Panc1 (cell line): ENCODE measurements around the gene BYSL. TPM values are rescaled to one million over a fixed set of nuclear protein-coding genes. Genes with fewer than 3 reads are reported as not detected.

ENCODE experiments used
- ATAC-seq: fragments of 200-7000 bp; cut with Tn5 transposase; 2 replicates; pipeline ENCODE4 v1.9.1; 2020; ENCODE audit warnings: mild to moderate bottlenecking, moderate library complexity
- BruUV-seq: library from RNA; stranded (reverse); fragments of 400-500 nt; replicated peaks from 2 replicates; lab custom pipeline; 2021; lab: Mats Ljungman, UMichigan
- CTCF ChIA-PET: fragments of 300-600 bp; sonication (Branson Sonifier 250); formaldehyde crosslinking; loops from one replicate; lab custom pipeline; 2022; ENCODE audit warnings: antibody characterized with exemption; lab: Charles Lee
- POLR2A ChIA-PET: fragments of 300-600 bp; sonication (Branson Sonifier 250); formaldehyde crosslinking; loops from one replicate; lab custom pipeline; 2022; ENCODE audit warnings: antibody characterized with exemption; lab: Charles Lee
- DNase-seq: peaks from one replicate; pipeline ENCODE4 v3.0.0-alpha.2; 2010; ENCODE audit warnings: low read depth, low spot score
- H3K27ac ChIP-seq: 2 replicates; pipeline ENCODE4 v1.5.1; 2011; ENCODE audit warnings: mild to moderate bottlenecking, low read length, inconsistent platforms
- H3K27me3 ChIP-seq: fragments of 200-500 bp; sonication (Bioruptor generic); 2 replicates; pipeline ENCODE4 v1.6.0; 2014; ENCODE audit warnings: low read length, inconsistent platforms; ENCODE audit not compliant: control insufficient read depth, insufficient read depth
- H3K36me3 ChIP-seq: fragments of 200-500 bp; sonication (Bioruptor generic); 2 replicates; pipeline ENCODE4 v1.5.1; 2014; ENCODE audit warnings: inconsistent platforms, mild to moderate bottlenecking, low read length, moderate library complexity; ENCODE audit not compliant: control insufficient read depth, insufficient read depth
- H3K4me1 ChIP-seq: 2 replicates; pipeline ENCODE4 v1.5.1; 2011; ENCODE audit warnings: inconsistent platforms, mild to moderate bottlenecking, low read length, moderate library complexity; ENCODE audit not compliant: control insufficient read depth, insufficient read depth
- H3K4me3 ChIP-seq, 2 experiments: 2 replicates each; pipeline ENCODE4 v1.5.1; 2011 to 2012; ENCODE audit warnings: low read depth in 2 of 2, low read length in 2 of 2, mild to moderate bottlenecking in 2 of 2, inconsistent platforms in 1 of 2, moderate library complexity in 1 of 2
- H3K9me3 ChIP-seq: fragments of 200-500 bp; sonication (Bioruptor generic); 2 replicates; pipeline ENCODE4 v1.5.1; 2014; ENCODE audit warnings: low read depth, mild to moderate bottlenecking, inconsistent platforms, low read length, moderate library complexity; ENCODE audit not compliant: control insufficient read depth, insufficient read depth
- POLR2AphosphoS5 ChIP-seq: IDR thresholded peaks from 2 replicates; pipeline ENCODE4 v1.6.1; 2012; ENCODE audit warnings: mild to moderate bottlenecking, low read depth, low read length, moderate library complexity
- SIN3A ChIP-seq: IDR thresholded peaks from 2 replicates; pipeline ENCODE4 v1.6.1; 2012; ENCODE audit warnings: low read depth, mild to moderate bottlenecking, low read length, moderate library complexity, borderline replicate concordance; ENCODE audit not compliant: insufficient read depth
- TCF7L2 ChIP-seq: IDR thresholded peaks from 2 replicates; pipeline ENCODE4 v1.6.1; 2011; ENCODE audit warnings: mild to moderate bottlenecking, low read depth, low read length, inconsistent platforms
- in situ Hi-C: cut with HindIII; loops from 2 replicates; pipeline ENCODE4 v1.10.0; 2016; ENCODE audit warnings: low sequenced_read_pairs, low pct_unique_long_range_greater_than_20kb
- intact Hi-C: fragments of 100-400 bp; cut with micrococcal nuclease; formaldehyde crosslinking; loops from one replicate; pipeline ENCODE4 v1.10.0; 2022; ENCODE audit not compliant: unreplicated experiment
- total RNA-seq: library from RNA; stranded (reverse); gene quantifications from one replicate; pipeline ENCODE4 v1.2.1, GENCODE V29; 2021; ENCODE audit not compliant: unreplicated experiment
- TF ChIP-seq, protein P1 (sequence below): fragments of 450-650 bp; IDR thresholded peaks from 2 replicates; pipeline ENCODE4 v1.5.1; 2017; ENCODE audit warnings: mild to moderate bottlenecking
- TF ChIP-seq, protein P2 (sequence below), 2 experiments: IDR thresholded peaks; 2 replicates each; pipeline ENCODE4 v1.6.1; 2011 to 2012; ENCODE audit warnings: low read depth in 2 of 2, control low read depth in 1 of 2, low read length in 1 of 2, mild to moderate bottlenecking in 1 of 2, moderate library complexity in 1 of 2; ENCODE audit not compliant: insufficient read depth in 1 of 2

BYSL gene
- total RNA-seq, 1 experiment from 2014 or later = 49.1 TPM

DNA sequence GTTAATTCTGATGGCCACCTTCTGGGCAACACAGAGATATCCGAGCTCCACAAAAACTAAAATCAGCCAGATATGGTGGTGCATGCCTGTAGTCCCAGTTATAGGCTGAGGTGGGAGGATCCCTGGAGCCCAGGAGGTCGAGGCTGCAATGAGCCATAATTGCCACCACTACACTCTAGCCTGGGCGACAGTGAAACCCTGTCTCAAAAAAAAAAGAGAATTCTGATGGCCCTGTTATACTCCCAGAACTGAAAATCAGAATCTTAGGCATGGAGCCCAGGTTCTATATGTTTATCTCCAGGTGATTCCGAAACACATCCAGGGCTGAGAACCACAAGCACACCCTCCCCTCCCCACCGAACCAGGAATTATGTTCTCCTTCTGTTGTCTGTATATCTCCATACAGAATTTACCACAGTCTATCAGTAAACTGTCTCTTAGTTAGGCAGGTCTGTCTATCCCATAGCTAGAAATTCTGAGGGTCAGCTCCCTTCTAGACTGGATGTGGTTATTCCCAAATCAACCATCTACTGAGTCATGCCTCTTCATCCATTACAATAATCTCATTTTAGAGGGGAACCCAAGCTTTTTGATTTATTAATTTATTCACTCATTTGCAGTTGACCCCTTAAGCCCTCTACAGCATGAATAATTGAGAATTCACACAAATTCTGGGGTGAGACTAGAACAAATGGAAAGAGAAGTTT is 45.1 kb downstream of the BYSL start:
- H3K4me1 ChIP-seq = 0 out of 2 replicates have a peak, but pooled peaks cover 3% of the 10 kb centered on the region
- ATAC-seq (no peak), DNase-seq (no peak)
- no peak overlapping the region for H3K4me3 ChIP-seq
- 0 out of 2 replicates have a peak overlapping the region, but pooled peaks have one; percentile 31 for H3K27ac ChIP-seq
- TF ChIP-seq SIN3A (no peak), POLR2AphosphoS5 (no peak), TCF7L2 (no peak)
- TF ChIP-seq, protein P1, sequence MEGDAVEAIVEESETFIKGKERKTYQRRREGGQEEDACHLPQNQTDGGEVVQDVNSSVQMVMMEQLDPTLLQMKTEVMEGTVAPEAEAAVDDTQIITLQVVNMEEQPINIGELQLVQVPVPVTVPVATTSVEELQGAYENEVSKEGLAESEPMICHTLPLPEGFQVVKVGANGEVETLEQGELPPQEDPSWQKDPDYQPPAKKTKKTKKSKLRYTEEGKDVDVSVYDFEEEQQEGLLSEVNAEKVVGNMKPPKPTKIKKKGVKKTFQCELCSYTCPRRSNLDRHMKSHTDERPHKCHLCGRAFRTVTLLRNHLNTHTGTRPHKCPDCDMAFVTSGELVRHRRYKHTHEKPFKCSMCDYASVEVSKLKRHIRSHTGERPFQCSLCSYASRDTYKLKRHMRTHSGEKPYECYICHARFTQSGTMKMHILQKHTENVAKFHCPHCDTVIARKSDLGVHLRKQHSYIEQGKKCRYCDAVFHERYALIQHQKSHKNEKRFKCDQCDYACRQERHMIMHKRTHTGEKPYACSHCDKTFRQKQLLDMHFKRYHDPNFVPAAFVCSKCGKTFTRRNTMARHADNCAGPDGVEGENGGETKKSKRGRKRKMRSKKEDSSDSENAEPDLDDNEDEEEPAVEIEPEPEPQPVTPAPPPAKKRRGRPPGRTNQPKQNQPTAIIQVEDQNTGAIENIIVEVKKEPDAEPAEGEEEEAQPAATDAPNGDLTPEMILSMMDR = no peak
- TF ChIP-seq, protein P2, sequence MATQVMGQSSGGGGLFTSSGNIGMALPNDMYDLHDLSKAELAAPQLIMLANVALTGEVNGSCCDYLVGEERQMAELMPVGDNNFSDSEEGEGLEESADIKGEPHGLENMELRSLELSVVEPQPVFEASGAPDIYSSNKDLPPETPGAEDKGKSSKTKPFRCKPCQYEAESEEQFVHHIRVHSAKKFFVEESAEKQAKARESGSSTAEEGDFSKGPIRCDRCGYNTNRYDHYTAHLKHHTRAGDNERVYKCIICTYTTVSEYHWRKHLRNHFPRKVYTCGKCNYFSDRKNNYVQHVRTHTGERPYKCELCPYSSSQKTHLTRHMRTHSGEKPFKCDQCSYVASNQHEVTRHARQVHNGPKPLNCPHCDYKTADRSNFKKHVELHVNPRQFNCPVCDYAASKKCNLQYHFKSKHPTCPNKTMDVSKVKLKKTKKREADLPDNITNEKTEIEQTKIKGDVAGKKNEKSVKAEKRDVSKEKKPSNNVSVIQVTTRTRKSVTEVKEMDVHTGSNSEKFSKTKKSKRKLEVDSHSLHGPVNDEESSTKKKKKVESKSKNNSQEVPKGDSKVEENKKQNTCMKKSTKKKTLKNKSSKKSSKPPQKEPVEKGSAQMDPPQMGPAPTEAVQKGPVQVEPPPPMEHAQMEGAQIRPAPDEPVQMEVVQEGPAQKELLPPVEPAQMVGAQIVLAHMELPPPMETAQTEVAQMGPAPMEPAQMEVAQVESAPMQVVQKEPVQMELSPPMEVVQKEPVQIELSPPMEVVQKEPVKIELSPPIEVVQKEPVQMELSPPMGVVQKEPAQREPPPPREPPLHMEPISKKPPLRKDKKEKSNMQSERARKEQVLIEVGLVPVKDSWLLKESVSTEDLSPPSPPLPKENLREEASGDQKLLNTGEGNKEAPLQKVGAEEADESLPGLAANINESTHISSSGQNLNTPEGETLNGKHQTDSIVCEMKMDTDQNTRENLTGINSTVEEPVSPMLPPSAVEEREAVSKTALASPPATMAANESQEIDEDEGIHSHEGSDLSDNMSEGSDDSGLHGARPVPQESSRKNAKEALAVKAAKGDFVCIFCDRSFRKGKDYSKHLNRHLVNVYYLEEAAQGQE (IDR thresholded peaks at IDR 0.05; ENCODE audit: insufficient read depth in 1 of 2, low read depth in 2 of 2, low read length in 1 of 2) = no peak
- no TSS peak for BruUV-seq
- in situ Hi-C loops (no loop called here), intact Hi-C loops (no loop called here)
- no peaks in the 10 kb centered on the region for H3K9me3 ChIP-seq
- POLR2A ChIA-PET = no interaction called here
- CTCF ChIA-PET = no interaction called here
- no peaks in the 10 kb centered on the region for H3K27me3 ChIP-seq
- no peaks in the 10 kb centered on the region for H3K36me3 ChIP-seq

DNA sequence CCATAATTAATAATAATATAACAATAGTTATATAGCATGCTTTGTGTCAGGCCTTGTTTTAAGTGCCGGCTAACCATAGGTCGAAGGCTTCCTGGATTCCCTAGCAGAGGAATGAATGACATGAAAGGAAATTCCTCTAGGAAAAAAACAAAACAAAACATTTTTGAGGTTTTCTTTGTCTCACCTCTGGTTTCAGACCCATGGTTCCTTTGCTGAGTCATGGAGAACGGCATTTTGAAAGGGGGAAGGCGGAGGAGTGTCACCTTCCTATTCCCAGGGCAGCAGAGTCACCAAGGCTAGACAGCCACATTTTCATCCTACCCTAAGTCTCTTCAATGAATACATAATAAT is 45.6 kb downstream of the BYSL start:
- CTCF ChIA-PET = no interaction called here
- DNase-seq = no peak
- Histone ChIP-seq H3K4me1 (0 out of 2 replicates have a peak, but pooled peaks cover 3% of the 10 kb centered on the region), H3K9me3 (no peaks in the 10 kb centered on the region), H3K4me3 (no peak overlapping the region), H3K27ac (0 out of 2 replicates have a peak overlapping the region, but pooled peaks have one; percentile 31), H3K27me3 (no peaks in the 10 kb centered on the region), H3K36me3 (no peaks in the 10 kb centered on the region)
- TF ChIP-seq SIN3A = no peak
- no peak for TF ChIP-seq TCF7L2
- TF ChIP-seq POLR2AphosphoS5 = no peak
- TF ChIP-seq, protein P1 = no peak
- TF ChIP-seq, protein P2 (IDR thresholded peaks at IDR 0.05; ENCODE audit: insufficient read depth in 1 of 2, low read depth in 2 of 2, low read length in 1 of 2) = no peak
- POLR2A ChIA-PET = no interaction called here
- BruUV-seq = no TSS peak
- in situ Hi-C loops = no loop called here
- peak; percentile 62; the same call in 1 of the 2 replicates for ATAC-seq
- intact Hi-C loops = no loop called here
